ENCODE data around the gene DGKI. TPM values are rescaled to one million over a fixed set of nuclear protein-coding genes. Genes with fewer than 3 reads are reported as not detected.

DGKI gene
- total and polyA plus RNA-seq, 2 experiments from 2014 or later, result 0.16 to 1.0 TPM

DNA sequence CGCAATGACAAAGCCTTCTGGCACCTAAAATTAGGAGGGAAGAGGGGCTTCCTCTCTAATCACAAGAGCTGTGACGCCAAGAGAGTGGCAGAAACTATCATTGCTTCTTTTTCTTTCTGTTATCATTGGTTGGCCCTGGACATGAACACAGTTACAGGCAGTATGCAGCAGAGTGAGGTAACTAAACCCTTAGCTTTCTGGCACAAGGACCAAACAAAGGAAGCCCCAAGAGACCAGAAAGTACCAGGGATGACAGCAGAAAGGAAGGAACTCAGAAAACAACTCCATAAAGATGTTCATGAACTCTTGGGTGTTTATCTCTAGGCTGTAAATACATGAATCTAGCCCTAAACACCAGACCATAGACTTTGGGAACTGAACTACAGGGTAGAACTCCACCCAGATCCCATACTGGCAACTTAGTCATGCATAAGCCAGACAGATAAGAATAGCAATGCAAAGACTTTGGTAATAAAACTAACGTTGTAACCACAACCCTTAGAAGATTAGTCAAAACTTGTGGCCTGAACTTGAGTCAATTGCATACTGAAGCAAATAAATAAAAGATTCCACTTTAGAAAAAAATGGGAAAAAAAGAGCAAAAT is 307.6 kb downstream of the DGKI start:
- no peaks in the 10 kb centered on the region for H3F3A ChIP-seq (replicated peaks; ENCODE audit: low read depth)
- DNase-seq (ENCODE audit: low spot score), result no peak
- H3K36me3 ChIP-seq (ENCODE audit: insufficient read depth), result no peaks in the 10 kb centered on the region
- Mint-ChIP-seq H3K27me3 (ENCODE audit: insufficient read depth, low read depth, poor library complexity) (no peaks in the 10 kb centered on the region), H3K36me3 (ENCODE audit: low read depth) (no peaks in the 10 kb centered on the region), H3K9me3 (no peaks in the 10 kb centered on the region), H3K4me3 (no peak overlapping the region), H3K27ac (peak overlapping the region; percentile 77; the same call in 1 of the 2 replicates), H3K4me1 (no peaks in the 10 kb centered on the region; the same call in 2 of the 3 replicates)
- H3K9me2 ChIP-seq (ENCODE audit: insufficient read depth), result no peaks in the 10 kb centered on the region
- H3K27ac ChIP-seq (ENCODE audit: low read depth), result no peak overlapping the region
- no peak for ATAC-seq
- H2AFZ ChIP-seq, result peak overlapping the region; percentile 85
- no peaks in the 10 kb centered on the region for H3K27me3 ChIP-seq (ENCODE audit: insufficient read depth)
- H3K4me2 ChIP-seq, result no peak overlapping the region
- TF ChIP-seq, protein P1, sequence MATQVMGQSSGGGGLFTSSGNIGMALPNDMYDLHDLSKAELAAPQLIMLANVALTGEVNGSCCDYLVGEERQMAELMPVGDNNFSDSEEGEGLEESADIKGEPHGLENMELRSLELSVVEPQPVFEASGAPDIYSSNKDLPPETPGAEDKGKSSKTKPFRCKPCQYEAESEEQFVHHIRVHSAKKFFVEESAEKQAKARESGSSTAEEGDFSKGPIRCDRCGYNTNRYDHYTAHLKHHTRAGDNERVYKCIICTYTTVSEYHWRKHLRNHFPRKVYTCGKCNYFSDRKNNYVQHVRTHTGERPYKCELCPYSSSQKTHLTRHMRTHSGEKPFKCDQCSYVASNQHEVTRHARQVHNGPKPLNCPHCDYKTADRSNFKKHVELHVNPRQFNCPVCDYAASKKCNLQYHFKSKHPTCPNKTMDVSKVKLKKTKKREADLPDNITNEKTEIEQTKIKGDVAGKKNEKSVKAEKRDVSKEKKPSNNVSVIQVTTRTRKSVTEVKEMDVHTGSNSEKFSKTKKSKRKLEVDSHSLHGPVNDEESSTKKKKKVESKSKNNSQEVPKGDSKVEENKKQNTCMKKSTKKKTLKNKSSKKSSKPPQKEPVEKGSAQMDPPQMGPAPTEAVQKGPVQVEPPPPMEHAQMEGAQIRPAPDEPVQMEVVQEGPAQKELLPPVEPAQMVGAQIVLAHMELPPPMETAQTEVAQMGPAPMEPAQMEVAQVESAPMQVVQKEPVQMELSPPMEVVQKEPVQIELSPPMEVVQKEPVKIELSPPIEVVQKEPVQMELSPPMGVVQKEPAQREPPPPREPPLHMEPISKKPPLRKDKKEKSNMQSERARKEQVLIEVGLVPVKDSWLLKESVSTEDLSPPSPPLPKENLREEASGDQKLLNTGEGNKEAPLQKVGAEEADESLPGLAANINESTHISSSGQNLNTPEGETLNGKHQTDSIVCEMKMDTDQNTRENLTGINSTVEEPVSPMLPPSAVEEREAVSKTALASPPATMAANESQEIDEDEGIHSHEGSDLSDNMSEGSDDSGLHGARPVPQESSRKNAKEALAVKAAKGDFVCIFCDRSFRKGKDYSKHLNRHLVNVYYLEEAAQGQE (IDR thresholded peaks at IDR 0.05; ENCODE audit: unreplicated experiment), result no peak
- TF ChIP-seq NANOG (IDR thresholded peaks at IDR 0.05; ENCODE audit: borderline replicate concordance) (no peak), JUNB (IDR thresholded peaks at IDR 0.05; ENCODE audit: unreplicated experiment) (no peak)
- TF ChIP-seq, protein P2, sequence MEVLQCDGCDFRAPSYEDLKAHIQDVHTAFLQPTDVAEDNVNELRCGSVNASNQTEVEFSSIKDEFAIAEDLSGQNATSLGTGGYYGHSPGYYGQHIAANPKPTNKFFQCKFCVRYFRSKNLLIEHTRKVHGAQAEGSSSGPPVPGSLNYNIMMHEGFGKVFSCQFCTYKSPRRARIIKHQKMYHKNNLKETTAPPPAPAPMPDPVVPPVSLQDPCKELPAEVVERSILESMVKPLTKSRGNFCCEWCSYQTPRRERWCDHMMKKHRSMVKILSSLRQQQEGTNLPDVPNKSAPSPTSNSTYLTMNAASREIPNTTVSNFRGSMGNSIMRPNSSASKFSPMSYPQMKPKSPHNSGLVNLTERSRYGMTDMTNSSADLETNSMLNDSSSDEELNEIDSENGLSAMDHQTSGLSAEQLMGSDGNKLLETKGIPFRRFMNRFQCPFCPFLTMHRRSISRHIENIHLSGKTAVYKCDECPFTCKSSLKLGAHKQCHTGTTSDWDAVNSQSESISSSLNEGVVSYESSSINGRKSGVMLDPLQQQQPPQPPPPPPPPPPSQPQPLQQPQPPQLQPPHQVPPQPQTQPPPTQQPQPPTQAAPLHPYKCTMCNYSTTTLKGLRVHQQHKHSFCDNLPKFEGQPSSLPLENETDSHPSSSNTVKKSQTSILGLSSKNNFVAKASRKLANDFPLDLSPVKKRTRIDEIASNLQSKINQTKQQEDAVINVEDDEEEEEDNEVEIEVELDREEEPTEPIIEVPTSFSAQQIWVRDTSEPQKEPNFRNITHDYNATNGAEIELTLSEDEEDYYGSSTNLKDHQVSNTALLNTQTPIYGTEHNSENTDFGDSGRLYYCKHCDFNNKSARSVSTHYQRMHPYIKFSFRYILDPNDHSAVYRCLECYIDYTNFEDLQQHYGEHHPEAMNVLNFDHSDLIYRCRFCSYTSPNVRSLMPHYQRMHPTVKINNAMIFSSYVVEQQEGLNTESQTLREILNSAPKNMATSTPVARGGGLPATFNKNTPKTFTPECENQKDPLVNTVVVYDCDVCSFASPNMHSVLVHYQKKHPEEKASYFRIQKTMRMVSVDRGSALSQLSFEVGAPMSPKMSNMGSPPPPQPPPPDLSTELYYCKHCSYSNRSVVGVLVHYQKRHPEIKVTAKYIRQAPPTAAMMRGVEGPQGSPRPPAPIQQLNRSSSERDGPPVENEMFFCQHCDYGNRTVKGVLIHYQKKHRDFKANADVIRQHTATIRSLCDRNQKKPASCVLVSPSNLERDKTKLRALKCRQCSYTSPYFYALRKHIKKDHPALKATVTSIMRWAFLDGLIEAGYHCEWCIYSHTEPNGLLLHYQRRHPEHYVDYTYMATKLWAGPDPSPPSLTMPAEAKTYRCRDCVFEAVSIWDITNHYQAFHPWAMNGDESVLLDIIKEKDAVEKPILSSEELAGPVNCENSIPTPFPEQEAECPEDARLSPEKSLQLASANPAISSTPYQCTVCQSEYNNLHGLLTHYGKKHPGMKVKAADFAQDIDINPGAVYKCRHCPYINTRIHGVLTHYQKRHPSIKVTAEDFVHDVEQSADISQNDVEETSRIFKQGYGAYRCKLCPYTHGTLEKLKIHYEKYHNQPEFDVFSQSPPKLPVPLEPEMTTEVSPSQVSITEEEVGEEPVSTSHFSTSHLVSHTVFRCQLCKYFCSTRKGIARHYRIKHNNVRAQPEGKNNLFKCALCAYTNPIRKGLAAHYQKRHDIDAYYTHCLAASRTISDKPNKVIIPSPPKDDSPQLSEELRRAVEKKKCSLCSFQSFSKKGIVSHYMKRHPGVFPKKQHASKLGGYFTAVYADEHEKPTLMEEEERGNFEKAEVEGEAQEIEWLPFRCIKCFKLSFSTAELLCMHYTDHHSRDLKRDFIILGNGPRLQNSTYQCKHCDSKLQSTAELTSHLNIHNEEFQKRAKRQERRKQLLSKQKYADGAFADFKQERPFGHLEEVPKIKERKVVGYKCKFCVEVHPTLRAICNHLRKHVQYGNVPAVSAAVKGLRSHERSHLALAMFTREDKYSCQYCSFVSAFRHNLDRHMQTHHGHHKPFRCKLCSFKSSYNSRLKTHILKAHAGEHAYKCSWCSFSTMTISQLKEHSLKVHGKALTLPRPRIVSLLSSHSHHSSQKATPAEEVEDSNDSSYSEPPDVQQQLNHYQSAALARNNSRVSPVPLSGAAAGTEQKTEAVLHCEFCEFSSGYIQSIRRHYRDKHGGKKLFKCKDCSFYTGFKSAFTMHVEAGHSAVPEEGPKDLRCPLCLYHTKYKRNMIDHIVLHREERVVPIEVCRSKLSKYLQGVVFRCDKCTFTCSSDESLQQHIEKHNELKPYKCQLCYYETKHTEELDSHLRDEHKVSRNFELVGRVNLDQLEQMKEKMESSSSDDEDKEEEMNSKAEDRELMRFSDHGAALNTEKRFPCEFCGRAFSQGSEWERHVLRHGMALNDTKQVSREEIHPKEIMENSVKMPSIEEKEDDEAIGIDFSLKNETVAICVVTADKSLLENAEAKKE (CRISPR knock-in tag; IDR thresholded peaks at IDR 0.05), result no peak
- H3K4me3 ChIP-seq, result no peak overlapping the region
- H3K79me2 ChIP-seq (replicated peaks; ENCODE audit: insufficient read depth), result no peaks in the 10 kb centered on the region
- no peaks in the 10 kb centered on the region for H4K20me1 ChIP-seq (replicated peaks; ENCODE audit: insufficient read depth)
- H3K4me1 ChIP-seq (ENCODE audit: insufficient read depth), result no peaks in the 10 kb centered on the region

All from GM23338 (cell line).